H1 (cell line): Measurements from ENCODE around the gene C9orf43. TPM values are rescaled to one million over a fixed set of nuclear protein-coding genes. Genes with fewer than 3 reads are reported as not detected.

Experiments used
- CTCF ChIA-PET: fragments of 300-600 bp; sonication (Branson Sonifier 250); formaldehyde crosslinking; loops from one replicate; lab custom pipeline; 2021; ENCODE audit not compliant: partially characterized antibody; lab: Charles Lee
- POLR2A ChIA-PET: fragments of 300-600 bp; sonication (Branson Sonifier 250); formaldehyde crosslinking; loops from one replicate; lab custom pipeline; 2021; ENCODE audit warnings: inconsistent platforms; ENCODE audit not compliant: partially characterized antibody; lab: Charles Lee
- DNase-seq, 2 experiments: peaks; one replicate each; pipeline versions ENCODE4 v3.0.0 to v3.0.0-alpha.2; 2010 to 2022; ENCODE audit warnings: low spot score in 2 of 2, low read depth in 1 of 2, mixed read lengths in 1 of 2
- FAIRE-seq: peaks from 2 replicates; lab custom pipeline; 2011; peaks lifted over from hg19 to GRCh38; lab: Jason Lieb, UNC
- H2AFZ ChIP-seq: 2 replicates; pipeline ENCODE4 v1.8.1; 2012; ENCODE audit warnings: low read length, inconsistent platforms
- H2AK5ac ChIP-seq: 2 replicates; pipeline ENCODE4 v1.6.1; 2013; ENCODE audit warnings: low read depth, low read length
- H2BK120ac ChIP-seq: replicated peaks from 2 replicates; pipeline ENCODE3; 2013; ENCODE audit warnings: low read depth, low read length, inconsistent platforms
- H2BK12ac ChIP-seq: 2 replicates; pipeline ENCODE4 v1.6.1; 2013; ENCODE audit warnings: low read depth, low read length
- H2BK15ac ChIP-seq: 2 replicates; pipeline ENCODE4 v1.6.1; 2013; ENCODE audit warnings: low read length
- H2BK20ac ChIP-seq: 2 replicates; pipeline ENCODE4 v1.6.1; 2013; ENCODE audit warnings: low read length
- H2BK5ac ChIP-seq: 2 replicates; pipeline ENCODE4 v1.6.1; 2013; ENCODE audit warnings: low read depth, low read length
- H3K14ac ChIP-seq: 2 replicates; pipeline ENCODE4 v1.6.1; 2013; ENCODE audit warnings: inconsistent platforms; ENCODE audit not compliant: insufficient read length
- H3K18ac ChIP-seq: 2 replicates; pipeline ENCODE4 v1.6.1; 2013; ENCODE audit warnings: low read length; ENCODE audit errors: extremely low read depth
- H3K23ac ChIP-seq: 2 replicates; pipeline ENCODE4 v1.6.1; 2013; ENCODE audit warnings: inconsistent platforms; ENCODE audit not compliant: insufficient read length
- H3K23me2 ChIP-seq: 2 replicates; pipeline ENCODE4 v1.6.1; 2013; ENCODE audit warnings: low read depth, low read length
- H3K27ac ChIP-seq: 2 replicates; pipeline ENCODE4 v1.6.1; 2011; ENCODE audit warnings: low read depth, low read length, inconsistent platforms
- H3K27me3 ChIP-seq, 4 experiments: replicated peaks in 1 of 4; 1 replicate in 1 of 4; 2 replicates in 3 of 4; pipeline versions ENCODE4 v1.6.1 to v1.8.1; 2011 to 2013; ENCODE audit warnings: low read length in 3 of 4, mild to moderate bottlenecking in 3 of 4, inconsistent platforms in 2 of 4, mixed read lengths in 2 of 4, moderate library complexity in 1 of 4; ENCODE audit not compliant: control insufficient read depth in 3 of 4, insufficient read depth in 3 of 4; ENCODE audit errors: extremely low read depth in 1 of 4
- H3K36me3 ChIP-seq, 4 experiments: 2 replicates each; pipeline versions ENCODE4 v1.6.1 to v1.8.1; 2011 to 2013; ENCODE audit warnings: mild to moderate bottlenecking in 4 of 4, low read length in 3 of 4, moderate library complexity in 2 of 4, control low read depth in 1 of 4, inconsistent platforms in 1 of 4; ENCODE audit not compliant: insufficient read depth in 4 of 4, control insufficient read depth in 2 of 4
- H3K4ac ChIP-seq: replicated peaks from 2 replicates; pipeline ENCODE3; 2013; ENCODE audit warnings: low read length, low read depth, mixed read lengths, inconsistent platforms; ENCODE audit not compliant: insufficient read length
- H3K4me1 ChIP-seq, 4 experiments: replicated peaks in 1 of 4; 1 replicate in 1 of 4; 2 replicates in 3 of 4; pipeline versions ENCODE4 v1.6.1 to v1.8.1; 2011 to 2013; ENCODE audit warnings: low read length in 3 of 4, inconsistent platforms in 2 of 4, mixed read lengths in 1 of 4; ENCODE audit not compliant: insufficient read depth in 4 of 4, control insufficient read depth in 3 of 4
- H3K4me2 ChIP-seq, 2 experiments: 2 replicates each; pipeline versions ENCODE4 v1.6.1 to v1.8.1; 2011 to 2013; ENCODE audit warnings: low read depth in 2 of 2, low read length in 2 of 2, control low read depth in 1 of 2, inconsistent platforms in 1 of 2, mild to moderate bottlenecking in 1 of 2; ENCODE audit not compliant: insufficient read depth in 1 of 2
- H3K4me3 ChIP-seq, 4 experiments: fragments of 200-600, 300-600 bp in 1 of 4; sonication (generic), shearing (Covaris generic), sonication (Bioruptor Twin) in 1 of 4; 2 replicates each; pipeline versions ENCODE4 v1.5.1 to v1.8.1; 2011 to 2016; ENCODE audit warnings: low read length in 4 of 4, low read depth in 3 of 4, control low read depth in 2 of 4, inconsistent platforms in 2 of 4, mild to moderate bottlenecking in 2 of 4, mixed read lengths in 1 of 4, moderate library complexity in 1 of 4; ENCODE audit not compliant: insufficient read depth in 2 of 4; ENCODE audit errors: extremely low read depth in 1 of 4
- H3K56ac ChIP-seq: replicated peaks from 2 replicates; pipeline ENCODE3; 2013; ENCODE audit warnings: low read depth, mild to moderate bottlenecking, mixed read lengths, low read length, inconsistent platforms; ENCODE audit not compliant: insufficient read length
- H3K79me1 ChIP-seq: 2 replicates; pipeline ENCODE4 v1.6.1; 2013; ENCODE audit warnings: low read depth, low read length, control low read depth
- H3K79me2 ChIP-seq, 2 experiments: 2 replicates each; pipeline versions ENCODE4 v1.6.1 to v1.8.1; 2012 to 2013; ENCODE audit warnings: low read length in 2 of 2, mild to moderate bottlenecking in 2 of 2, inconsistent platforms in 1 of 2; ENCODE audit not compliant: insufficient read depth in 2 of 2, control insufficient read depth in 1 of 2
- H3K9ac ChIP-seq, 4 experiments: replicated peaks in 1 of 4; 1 replicate in 1 of 4; 2 replicates in 3 of 4; pipeline versions ENCODE4 v1.6.1 to v1.8.1; 2011 to 2013; ENCODE audit warnings: low read depth in 3 of 4, low read length in 3 of 4, control low read depth in 2 of 4, mild to moderate bottlenecking in 2 of 4, moderate library complexity in 2 of 4, inconsistent platforms in 1 of 4; ENCODE audit errors: extremely low read depth in 1 of 4
- H3K9me3 ChIP-seq, 2 experiments: 2 replicates each; pipeline versions ENCODE4 v1.6.1 to v1.8.1; 2012 to 2013; ENCODE audit warnings: mild to moderate bottlenecking in 2 of 2, moderate library complexity in 2 of 2, control low read depth in 1 of 2, inconsistent platforms in 1 of 2, low read depth in 1 of 2, low read length in 1 of 2, mixed read lengths in 1 of 2; ENCODE audit not compliant: insufficient read depth in 2 of 2
- H4K20me1 ChIP-seq, 2 experiments: replicated peaks in 1 of 2; 2 replicates each; pipeline versions ENCODE3 to v1.8.1; 2011 to 2013; ENCODE audit warnings: inconsistent platforms in 2 of 2, low read length in 2 of 2, mild to moderate bottlenecking in 1 of 2; ENCODE audit not compliant: insufficient read depth in 2 of 2, control insufficient read depth in 1 of 2
- H4K5ac ChIP-seq: 2 replicates; pipeline ENCODE4 v1.6.1; 2013; ENCODE audit warnings: low read length, low read depth, mixed read lengths, inconsistent platforms; ENCODE audit not compliant: insufficient read length
- H4K8ac ChIP-seq: 2 replicates; pipeline ENCODE4 v1.8.0; 2013; ENCODE audit warnings: mild to moderate bottlenecking, moderate library complexity, low read length, inconsistent platforms; ENCODE audit not compliant: insufficient read depth; ENCODE audit errors: extremely low read depth
- H4K91ac ChIP-seq: replicated peaks from 2 replicates; pipeline ENCODE3; 2013; ENCODE audit warnings: low read length, mixed read lengths, inconsistent platforms; ENCODE audit not compliant: insufficient read length
- BACH1 ChIP-seq: IDR thresholded peaks from 2 replicates; pipeline ENCODE4 v1.6.1; 2012; ENCODE audit warnings: low read length, improper control_type of control experiment
- CEBPB ChIP-seq: IDR thresholded peaks from 2 replicates; pipeline ENCODE4 v1.6.1; 2012; ENCODE audit warnings: low read depth, low read length
- CHD2 ChIP-seq: IDR thresholded peaks from 2 replicates; pipeline ENCODE4 v1.6.1; 2012; ENCODE audit warnings: low read length, improper control_type of control experiment
- CTBP2 ChIP-seq: IDR thresholded peaks from 2 replicates; pipeline ENCODE4 v1.7.0; 2011; ENCODE audit warnings: borderline replicate concordance, mild to moderate bottlenecking, moderate library complexity, mixed read lengths, low read length; ENCODE audit not compliant: insufficient read depth, insufficient read length
- EP300 ChIP-seq, 2 experiments: IDR thresholded peaks; 1 replicate in 1 of 2; 2 replicates in 1 of 2; pipeline ENCODE4 v1.6.1; 2011 to 2012; ENCODE audit warnings: low read depth in 2 of 2, low read length in 2 of 2, mild to moderate bottlenecking in 2 of 2, borderline replicate concordance in 1 of 2, inconsistent platforms in 1 of 2, moderate library complexity in 1 of 2
- MAFK ChIP-seq: IDR thresholded peaks from 2 replicates; pipeline ENCODE4 v1.6.1; 2012; ENCODE audit warnings: low read depth, mild to moderate bottlenecking, improper control_type of control experiment, low read length
- POLR2A ChIP-seq, 2 experiments: IDR thresholded peaks; 1 replicate in 1 of 2; 2 replicates in 1 of 2; pipeline ENCODE4 v1.6.1; 2011; ENCODE audit warnings: low read depth in 2 of 2, low read length in 2 of 2, mild to moderate bottlenecking in 2 of 2; ENCODE audit errors: control extremely low read depth in 1 of 2
- RBBP5 ChIP-seq: IDR thresholded peaks from 2 replicates; pipeline ENCODE4 v1.7.1; 2012; ENCODE audit warnings: low read depth, mild to moderate bottlenecking, inconsistent platforms, low read length, moderate library complexity, borderline replicate concordance
- RNF2 ChIP-seq: fragments of 200-900, 300-1000 bp; sonication (generic); IDR thresholded peaks from 2 replicates; pipeline ENCODE4 v1.7.1; 2016; ENCODE audit warnings: borderline replicate concordance, low read depth, mild to moderate bottlenecking, antibody characterized with exemption, low read length; ENCODE audit not compliant: poor library complexity, severe bottlenecking; ENCODE audit errors: missing control alignments
- SIX5 ChIP-seq: IDR thresholded peaks from 2 replicates; pipeline ENCODE4 v1.6.1; 2011; ENCODE audit warnings: mild to moderate bottlenecking, low read depth, low read length
- SUZ12 ChIP-seq: fragments of 200-600 bp; sonication (generic); IDR thresholded peaks from 2 replicates; pipeline ENCODE4 v1.6.1; 2012; ENCODE audit warnings: mild to moderate bottlenecking, inconsistent platforms, low read length, moderate library complexity, mixed read lengths
- TCF12 ChIP-seq: IDR thresholded peaks from 2 replicates; pipeline ENCODE4 v1.6.1; 2011; ENCODE audit warnings: low read depth, mild to moderate bottlenecking, low read length
- WGBS, 2 experiments: shearing (Covaris generic) in 1 of 2; methylation state at CpG; one replicate each; pipeline versions ENCODE4 v1.1.6 to v1.1.7; 2013 to 2015; ENCODE audit warnings: low lambda C conversion rate in 2 of 2, mixed read lengths in 2 of 2, inconsistent platforms in 1 of 2, low coverage in 1 of 2, missing lambda C conversion rate in 1 of 2; ENCODE audit not compliant: insufficient replicate concordance in 2 of 2, insufficient coverage in 1 of 2, insufficient read length in 1 of 2; ENCODE audit errors: extremely low coverage in 1 of 2, missing lambda C conversion rate in 1 of 2; 5-methylcytosine and 5-hydroxymethylcytosine counted together
- polyA plus RNA-seq, 7 experiments: library from polyadenylated mRNA; depleted of rRNA in 3 of 7; stranded (reverse) in 5 of 7; unstranded in 2 of 7; fragments of >200 nt in 5 of 7; fragments of 200-250 nt in 2 of 7; gene quantifications; 1 replicate in 5 of 7; 2 replicates in 1 of 7; 4 replicates in 1 of 7; pipeline versions ENCODE4 v1.2.1 to v1.2.3, GENCODE V29; 2011 to 2013; ENCODE audit warnings: missing spikeins in 2 of 7, mixed read lengths in 2 of 7
- total RNA-seq: library from RNA; stranded (reverse); fragmentation: NEBNext Ultra II Directional; extraction: Animal tissue kit (Norgen Biotek cat#: 25700); gene quantifications from 2 replicates; pipeline ENCODE4 v1.2.1, GENCODE V29; 2021

C9orf43 gene
- total and polyA plus RNA-seq, 2 of the 8 experiments (the other 6 are each of a cell fraction or from before 2014, with no cell fraction given), result 0.35 to 0.52 TPM

DNA sequence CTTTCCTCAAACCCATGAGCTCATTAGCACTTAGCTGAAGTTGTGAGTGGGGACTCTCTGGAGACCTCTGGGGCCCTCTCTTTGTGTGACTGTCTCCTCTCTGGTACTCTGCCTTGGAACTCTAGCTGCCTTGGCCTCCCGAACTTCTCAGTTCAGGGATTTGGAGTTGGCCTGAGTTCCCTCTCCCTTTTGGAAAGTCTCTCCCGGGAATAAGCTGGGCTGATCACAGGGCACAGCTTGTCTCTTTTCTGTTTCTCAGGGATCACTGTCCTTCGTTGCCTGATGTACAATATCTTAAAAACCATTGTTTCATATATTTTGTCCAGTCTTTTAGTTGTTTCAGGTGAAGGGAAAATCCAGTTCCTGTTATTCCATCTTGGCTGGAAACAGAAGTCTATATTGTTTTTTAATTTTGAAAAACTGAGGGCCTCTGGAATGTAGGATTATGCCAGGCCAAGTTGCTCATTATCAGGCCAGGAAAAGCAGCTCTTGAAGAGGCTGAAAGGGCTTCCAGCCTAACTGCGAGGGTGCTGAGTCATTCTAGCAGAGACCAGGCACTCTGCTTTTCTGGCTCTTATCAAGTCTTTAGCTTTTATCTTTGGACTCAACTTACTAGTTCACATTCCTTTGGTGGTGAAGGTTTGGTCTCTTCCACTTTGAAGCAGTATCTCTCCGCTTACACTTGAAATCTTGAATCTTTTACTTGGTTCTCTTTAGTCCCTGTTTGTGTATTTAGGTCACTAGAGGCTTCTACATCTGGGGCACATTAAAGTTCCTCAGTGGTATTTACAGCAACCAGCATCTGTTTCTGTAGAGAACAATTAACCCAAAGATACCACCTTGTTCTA, 44.6 kb downstream of the C9orf43 start:
- H3K4me1 ChIP-seq, result peaks cover 0 to 5% (median 2%) of the 10 kb centered on the region in 4 experiments; a peak in 5 of 7 replicates
- 0 out of 2 replicates have a peak overlapping the region, but pooled peaks have one; percentile 61 for H2BK20ac ChIP-seq
- 85% methylated on average over 5 of the region's 5 CpGs; no CpG with 5 or more reads in 1 of the 2 experiments for WGBS, 2 experiments
- H2BK5ac ChIP-seq, result no peak overlapping the region
- H3K23me2 ChIP-seq, result no peaks in the 10 kb centered on the region
- peak overlapping the region; percentile 71; the same call in 1 of the 2 replicates for H2BK12ac ChIP-seq
- H2BK15ac ChIP-seq, result 0 out of 2 replicates have a peak overlapping the region, but pooled peaks have one; percentile 29
- ChIA-PET CTCF (interaction anchor here (0.5 to 2.6 kb wide), 15 partner anchors 8 to 206 kb away, joined by 3 to 16 read pairs (median 4); no protein-coding TSS in a partner anchor), POLR2A (interaction anchor here (0.6 to 1.3 kb wide), 4 partner anchors 9 to 203 kb away, joined by 3 read pairs; no protein-coding TSS in a partner anchor)
- H3K79me1 ChIP-seq, result no peaks in the 10 kb centered on the region
- H3K9ac ChIP-seq, result no peak overlapping the region
- H3K4me3 ChIP-seq, result no peak overlapping the region
- no peak overlapping the region for H3K56ac ChIP-seq
- H3K18ac ChIP-seq, result no peak overlapping the region
- no peak overlapping the region for H4K5ac ChIP-seq
- H3K9me3 ChIP-seq, result no peaks in the 10 kb centered on the region
- FAIRE-seq, result no peak
- no peak overlapping the region for H4K91ac ChIP-seq
- H3K27ac ChIP-seq, result no peak overlapping the region
- no peak overlapping the region for H3K4ac ChIP-seq
- H3K27me3 ChIP-seq, result no peaks in the 10 kb centered on the region
- H3K14ac ChIP-seq, result no peak overlapping the region
- H4K20me1 ChIP-seq, result no peaks in the 10 kb centered on the region
- H2BK120ac ChIP-seq, result peak overlapping the region; percentile 68
- no peaks in the 10 kb centered on the region for H3K36me3 ChIP-seq
- H3K4me2 ChIP-seq, result no peak overlapping the region
- H3K23ac ChIP-seq, result no peak overlapping the region
- no peaks in the 10 kb centered on the region for H3K79me2 ChIP-seq
- no peak overlapping the region for H4K8ac ChIP-seq
- H2AK5ac ChIP-seq, result no peak overlapping the region
- DNase-seq, result no peak
- H2AFZ ChIP-seq, result peak overlapping the region; percentile 92
- TF ChIP-seq CEBPB, result no peak
- peak; percentile 84 for TF ChIP-seq BACH1
- TF ChIP-seq EP300 (IDR thresholded peaks at IDR 0.05; ENCODE audit: borderline replicate concordance in 1 of 2, low read depth in 2 of 2, low read length in 2 of 2), result no peak
- TF ChIP-seq CHD2, result no peak
- no peak for TF ChIP-seq TCF12
- no peak for TF ChIP-seq RBBP5
- TF ChIP-seq POLR2A (IDR thresholded peaks at IDR 0.05; ENCODE audit: control extremely low read depth in 1 of 2, low read depth in 2 of 2, low read length in 2 of 2), result no peak
- TF ChIP-seq CTBP2, result no peak
- TF ChIP-seq MAFK, result peak; percentile 81
- no peak for TF ChIP-seq SIX5
- TF ChIP-seq SUZ12, result no peak
- TF ChIP-seq RNF2, result no peak
